Glutamatergic neuron (in vitro differentiated cells): ENCODE data around the gene OTOS. TPM values are rescaled to one million over a fixed set of nuclear protein-coding genes. Genes with fewer than 3 reads are reported as not detected.

Source experiments
- DNase-seq: peaks from one replicate; pipeline ENCODE4 v3.0.0; 2022
- H3K27ac Mint-ChIP-seq: one replicate; pipeline ENCODE4 v1.8.0; 2020; ENCODE audit warnings: mild to moderate bottlenecking, mixed read lengths, inconsistent platforms; ENCODE audit not compliant: unreplicated experiment
- H3K27me3 Mint-ChIP-seq: one replicate; pipeline ENCODE4 v1.8.0; 2020; ENCODE audit warnings: mild to moderate bottlenecking, moderate library complexity, mixed read lengths, inconsistent platforms; ENCODE audit not compliant: unreplicated experiment
- H3K36me3 Mint-ChIP-seq: one replicate; pipeline ENCODE4 v1.8.0; 2020; ENCODE audit warnings: mild to moderate bottlenecking, mixed read lengths, inconsistent platforms; ENCODE audit not compliant: unreplicated experiment
- H3K4me1 Mint-ChIP-seq: one replicate; pipeline ENCODE4 v1.8.0; 2020; ENCODE audit warnings: mild to moderate bottlenecking, low read depth, mixed read lengths, inconsistent platforms; ENCODE audit not compliant: unreplicated experiment
- H3K4me3 Mint-ChIP-seq: one replicate; pipeline ENCODE4 v1.8.0; 2020; ENCODE audit warnings: mild to moderate bottlenecking, mixed read lengths, inconsistent platforms; ENCODE audit not compliant: unreplicated experiment
- H3K9me3 Mint-ChIP-seq: one replicate; pipeline ENCODE4 v1.8.0; 2020; ENCODE audit warnings: mild to moderate bottlenecking, moderate library complexity, mixed read lengths, inconsistent platforms; ENCODE audit not compliant: unreplicated experiment
- CTCF ChIP-seq: fragments of 200-600 bp; sonication (generic); IDR thresholded peaks from one replicate; pipeline ENCODE4 v1.5.0; 2021; ENCODE audit not compliant: partially characterized antibody, unreplicated experiment
- total RNA-seq: library from RNA; stranded (reverse); fragmentation: NEBNext Ultra II Directional; extraction: Animal tissue kit (Norgen Biotek cat#: 25700); gene quantifications from one replicate; pipeline ENCODE4 v1.2.1, GENCODE V29; 2021; ENCODE audit not compliant: unreplicated experiment

Gene OTOS
- total RNA-seq, 1 donor from 2014 or later: not detected

GRCh38 chr2:240123821-240124650 is 16.4 kb downstream of the OTOS start:
- Mint-ChIP-seq H3K27ac (no peak overlapping the region), H3K27me3 (peaks cover 7% of the 10 kb centered on the region), H3K4me1 (no peaks in the 10 kb centered on the region), H3K9me3 (peaks cover 6% of the 10 kb centered on the region), H3K4me3 (no peak overlapping the region), H3K36me3 (peaks cover 22% of the 10 kb centered on the region)
- no peak for TF ChIP-seq CTCF
- DNase-seq: no peak

GRCh38 chr2:240121675-240122074 is 18.8 kb downstream of the OTOS start:
- Mint-ChIP-seq H3K27ac (no peak overlapping the region), H3K4me1 (no peaks in the 10 kb centered on the region), H3K27me3 (peaks cover 6% of the 10 kb centered on the region), H3K36me3 (peaks cover 19% of the 10 kb centered on the region), H3K9me3 (peaks cover 6% of the 10 kb centered on the region), H3K4me3 (no peak overlapping the region)
- no peak for TF ChIP-seq CTCF
- no peak for DNase-seq

- no peak for DNase-seq
- Mint-ChIP-seq H3K9me3 (peaks cover 6% of the 10 kb centered on the region), H3K36me3 (peaks cover 16% of the 10 kb centered on the region), H3K4me1 (no peaks in the 10 kb centered on the region), H3K27ac (no peak overlapping the region), H3K4me3 (no peak overlapping the region), H3K27me3 (peaks cover 3% of the 10 kb centered on the region)
- no peak for TF ChIP-seq CTCF
These were observed 19.3 kb downstream of the OTOS start for GRCh38 chr2:240121190-240121589.

GRCh38 chr2:240114233-240114632 is 26.2 kb downstream of the OTOS start:
- Mint-ChIP-seq H3K27me3 (peaks cover 8% of the 10 kb centered on the region), H3K9me3 (peaks cover 8% of the 10 kb centered on the region), H3K4me3 (no peak overlapping the region)

More at GRCh38 chr2:240114233-240114632, 26.2 kb downstream of the OTOS start:
- no peak for TF ChIP-seq CTCF
- H3K27ac Mint-ChIP-seq: no peak overlapping the region
- no peak for DNase-seq
- H3K4me1 Mint-ChIP-seq: peaks cover 12% of the 10 kb centered on the region
- H3K36me3 Mint-ChIP-seq: peaks cover 21% of the 10 kb centered on the region
